ENCODE measurements around the gene LDLRAP1. TPM values are rescaled to one million over a fixed set of nuclear protein-coding genes. Genes with fewer than 3 reads are reported as not detected.

Gene LDLRAP1
- total and polyA plus RNA-seq, 2 experiments from 2014 or later = 23.6 to 26.9 TPM

DNA sequence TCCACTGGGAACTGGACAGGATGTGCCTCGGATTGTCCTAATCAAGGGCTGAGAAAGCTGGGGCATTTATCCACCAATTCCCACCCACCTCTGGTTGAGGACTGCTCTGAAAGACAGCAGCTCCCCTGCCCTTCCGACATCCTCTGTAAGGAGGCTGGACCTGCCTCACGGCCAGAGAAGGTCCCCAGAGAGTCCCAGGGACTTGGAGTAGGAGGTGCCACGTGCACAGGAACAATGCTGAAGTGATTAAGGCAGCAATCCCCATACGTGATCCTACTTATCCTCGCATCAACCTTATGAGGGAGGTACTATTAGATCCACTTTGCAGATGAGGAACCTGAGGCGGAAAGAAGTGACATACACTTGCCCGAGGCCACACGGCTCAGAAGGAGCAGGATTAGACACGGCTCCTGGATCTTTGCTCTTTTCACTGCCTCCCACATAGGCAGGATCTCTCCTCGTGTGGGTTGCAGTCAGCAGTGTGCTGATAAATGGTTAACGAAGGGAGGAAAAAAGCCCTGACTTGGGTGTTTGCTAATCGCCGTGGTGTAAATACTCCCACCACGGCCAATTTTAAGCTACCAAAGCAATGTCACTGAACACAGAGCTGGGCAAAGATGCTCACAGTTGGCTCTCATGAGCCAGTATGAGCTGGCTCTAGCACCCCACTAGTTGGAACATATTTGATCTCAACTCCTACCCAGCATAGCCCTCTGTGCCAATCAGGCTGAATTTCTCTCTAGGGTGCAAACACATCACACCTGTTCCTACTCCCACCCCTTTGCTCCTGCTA, 18.6 kb upstream of the LDLRAP1 start:
- Histone ChIP-seq H3K9ac (no peak overlapping the region), H3K9me2 (ENCODE audit: insufficient read depth) (no peaks in the 10 kb centered on the region), H4K20me1 (ENCODE audit: insufficient read depth) (no peaks in the 10 kb centered on the region), H3F3A (ENCODE audit: insufficient read depth) (peaks cover 5% of the 10 kb centered on the region; the same call in 1 of the 2 replicates), H3K4me2 (ENCODE audit: unreplicated experiment) (no peak overlapping the region), H3K9me3 (ENCODE audit: low read depth) (no peaks in the 10 kb centered on the region), H3K79me2 (ENCODE audit: insufficient read depth) (no peaks in the 10 kb centered on the region), H2AFZ (no peak overlapping the region), H3K36me3 (ENCODE audit: low read depth) (no peaks in the 10 kb centered on the region), H3K27me3 (replicated peaks; ENCODE audit: insufficient read depth) (peaks cover 7% of the 10 kb centered on the region; the same call in 1 of the 2 replicates), H3K4me3 (no peak overlapping the region), H3K4me1 (ENCODE audit: insufficient read depth) (no peaks in the 10 kb centered on the region), H3K27ac (no peak overlapping the region)
- WGBS, 2 experiments (ENCODE audit: low coverage in 1 of 2, low lambda C conversion rate in 2 of 2, missing lambda C conversion rate in 2 of 2) = 61 to 68% methylated on average over 15 of the region's 15 CpGs
- in situ Hi-C loops (cut with MboI) = no loop called here
- TF ChIP-seq EZH2phosphoT487 (IDR thresholded peaks at IDR 0.05; ENCODE audit: insufficient read depth, low read depth) (no peak), EZH2 (IDR thresholded peaks at IDR 0.05; ENCODE audit: insufficient read depth, poor library complexity, severe bottlenecking) (no peak)
- DNase-seq = no peak

DNA sequence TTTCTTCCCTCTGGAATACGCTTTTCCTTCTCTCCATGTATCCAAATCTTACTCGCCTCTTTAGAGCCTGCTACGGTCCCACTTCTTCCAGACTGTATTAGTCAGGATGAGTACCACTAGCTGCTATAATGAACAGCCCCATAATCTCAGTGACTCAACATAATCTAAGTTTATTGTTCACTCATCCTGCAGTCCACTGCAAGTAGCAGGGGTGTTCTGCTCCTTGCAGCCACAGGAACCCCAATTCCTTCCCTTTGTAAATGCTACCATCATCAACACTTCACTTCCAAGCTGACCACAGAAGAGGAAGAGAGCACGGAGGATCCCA, 18.1 kb upstream of the LDLRAP1 start:
- no peak overlapping the region for H3K27ac ChIP-seq
- H3K27me3 ChIP-seq (replicated peaks; ENCODE audit: insufficient read depth) = peaks cover 7% of the 10 kb centered on the region; the same call in 1 of the 2 replicates
- DNase-seq = no peak
- H2AFZ ChIP-seq = no peak overlapping the region
- H3K4me3 ChIP-seq = no peak overlapping the region
- no peaks in the 10 kb centered on the region for H4K20me1 ChIP-seq (ENCODE audit: insufficient read depth)
- no peaks in the 10 kb centered on the region for H3K4me1 ChIP-seq (ENCODE audit: insufficient read depth)
- H3K4me2 ChIP-seq (ENCODE audit: unreplicated experiment) = no peak overlapping the region
- no peaks in the 10 kb centered on the region for H3F3A ChIP-seq (ENCODE audit: insufficient read depth)
- in situ Hi-C loops (cut with MboI) = no loop called here
- TF ChIP-seq EZH2 (IDR thresholded peaks at IDR 0.05; ENCODE audit: insufficient read depth, poor library complexity, severe bottlenecking) (no peak), EZH2phosphoT487 (IDR thresholded peaks at IDR 0.05; ENCODE audit: insufficient read depth, low read depth) (no peak)
- no peaks in the 10 kb centered on the region for H3K9me2 ChIP-seq (ENCODE audit: insufficient read depth)
- H3K9me3 ChIP-seq (ENCODE audit: low read depth) = no peaks in the 10 kb centered on the region
- WGBS, 2 experiments (ENCODE audit: low coverage in 1 of 2, low lambda C conversion rate in 2 of 2, missing lambda C conversion rate in 2 of 2) = 72 to 77% methylated on average over 4 of the region's 4 CpGs
- H3K79me2 ChIP-seq (ENCODE audit: insufficient read depth) = no peaks in the 10 kb centered on the region
- no peak overlapping the region for H3K9ac ChIP-seq
- no peaks in the 10 kb centered on the region for H3K36me3 ChIP-seq (ENCODE audit: low read depth)

DNA sequence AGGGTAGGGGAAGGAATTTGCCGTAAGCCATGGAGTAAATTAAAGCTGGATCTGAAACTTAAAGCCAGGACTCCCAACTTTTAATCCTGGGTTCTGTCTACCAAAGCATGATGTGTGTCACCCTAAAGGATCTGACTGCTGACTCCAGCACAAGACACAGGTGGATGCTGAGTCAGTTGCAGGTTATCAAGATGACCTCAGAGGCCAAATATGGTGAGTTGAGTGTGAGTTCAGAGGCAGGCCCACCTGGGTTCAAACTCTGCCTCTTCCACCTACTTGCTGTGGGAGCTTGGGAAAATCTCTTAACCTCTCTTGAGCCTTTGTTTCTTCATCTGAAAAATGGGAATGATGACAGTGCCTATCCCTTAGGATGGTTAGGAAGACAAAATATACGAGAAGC, 16.7 kb upstream of the LDLRAP1 start:
- Histone ChIP-seq H2AFZ (no peak overlapping the region), H3K36me3 (ENCODE audit: low read depth) (no peaks in the 10 kb centered on the region), H3K4me2 (ENCODE audit: unreplicated experiment) (no peak overlapping the region), H3F3A (ENCODE audit: insufficient read depth) (no peaks in the 10 kb centered on the region), H3K4me1 (ENCODE audit: insufficient read depth) (no peaks in the 10 kb centered on the region), H3K9me3 (ENCODE audit: low read depth) (no peaks in the 10 kb centered on the region), H3K27me3 (replicated peaks; ENCODE audit: insufficient read depth) (peaks cover 7% of the 10 kb centered on the region; the same call in 1 of the 2 replicates), H3K79me2 (ENCODE audit: insufficient read depth) (no peaks in the 10 kb centered on the region), H3K9ac (no peak overlapping the region), H3K4me3 (no peak overlapping the region), H3K27ac (no peak overlapping the region), H4K20me1 (ENCODE audit: insufficient read depth) (no peaks in the 10 kb centered on the region), H3K9me2 (ENCODE audit: insufficient read depth) (no peaks in the 10 kb centered on the region)
- 88 to 95% methylated on average over 2 of the region's 2 CpGs for WGBS, 2 experiments (ENCODE audit: low coverage in 1 of 2, low lambda C conversion rate in 2 of 2, missing lambda C conversion rate in 2 of 2)
- TF ChIP-seq EZH2phosphoT487 (IDR thresholded peaks at IDR 0.05; ENCODE audit: insufficient read depth, low read depth) (no peak), EZH2 (IDR thresholded peaks at IDR 0.05; ENCODE audit: insufficient read depth, poor library complexity, severe bottlenecking) (no peak)
- DNase-seq = no peak
- in situ Hi-C loops (cut with MboI) = no loop called here

DNA sequence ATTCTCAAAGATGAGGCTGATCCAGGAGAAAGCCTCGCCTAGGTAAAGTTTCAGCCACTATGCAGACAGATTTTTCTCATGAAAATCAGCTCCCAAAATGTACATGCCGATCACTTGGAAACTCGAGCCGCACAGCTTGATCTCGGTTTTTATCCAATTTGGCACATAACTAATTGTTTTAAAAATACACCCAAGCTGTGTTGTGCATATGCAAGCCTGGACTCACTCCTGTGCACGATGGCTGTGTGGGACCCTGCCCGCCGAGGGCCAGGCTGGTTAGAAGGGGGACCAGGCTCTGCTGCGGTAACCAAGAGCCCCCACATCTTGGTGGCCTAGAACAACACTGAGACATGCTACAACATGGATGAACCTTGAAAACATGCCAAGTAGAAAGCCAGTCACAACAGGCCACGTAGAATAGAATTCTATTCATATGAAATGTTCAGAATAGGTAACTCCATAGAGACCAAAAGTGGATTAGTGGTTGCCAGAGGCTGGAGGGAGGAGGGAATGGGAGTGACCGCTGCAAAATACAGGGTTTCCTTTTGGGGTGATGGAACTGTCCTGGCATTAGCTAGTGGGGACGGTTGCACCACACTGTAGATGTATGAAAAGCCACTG, 16.1 kb upstream of the LDLRAP1 start:
- WGBS, 2 experiments (ENCODE audit: low coverage in 1 of 2, low lambda C conversion rate in 2 of 2, missing lambda C conversion rate in 2 of 2) = 62 to 70% methylated on average over 12 of the region's 12 CpGs
- H3K4me1 ChIP-seq (ENCODE audit: insufficient read depth) = no peaks in the 10 kb centered on the region
- in situ Hi-C loops (cut with MboI) = no loop called here

More for the DNA sequence above, 16.1 kb upstream of the LDLRAP1 start:
- H3K27ac ChIP-seq = no peak overlapping the region
- no peaks in the 10 kb centered on the region for H3K9me3 ChIP-seq (ENCODE audit: low read depth)
- TF ChIP-seq EZH2 (IDR thresholded peaks at IDR 0.05; ENCODE audit: insufficient read depth, poor library complexity, severe bottlenecking) = no peak
- no peak for TF ChIP-seq EZH2phosphoT487 (IDR thresholded peaks at IDR 0.05; ENCODE audit: insufficient read depth, low read depth)
- no peak overlapping the region for H3K9ac ChIP-seq
- H2AFZ ChIP-seq = no peak overlapping the region
- H3K4me2 ChIP-seq (ENCODE audit: unreplicated experiment) = no peak overlapping the region
- DNase-seq = no peak
- no peaks in the 10 kb centered on the region for H4K20me1 ChIP-seq (ENCODE audit: insufficient read depth)
- no peaks in the 10 kb centered on the region for H3K9me2 ChIP-seq (ENCODE audit: insufficient read depth)
- H3K79me2 ChIP-seq (ENCODE audit: insufficient read depth) = no peaks in the 10 kb centered on the region
- no peaks in the 10 kb centered on the region for H3F3A ChIP-seq (ENCODE audit: insufficient read depth)
- peaks cover 7% of the 10 kb centered on the region; the same call in 1 of the 2 replicates for H3K27me3 ChIP-seq (replicated peaks; ENCODE audit: insufficient read depth)
- no peaks in the 10 kb centered on the region for H3K36me3 ChIP-seq (ENCODE audit: low read depth)
- no peak overlapping the region for H3K4me3 ChIP-seq

Measured in GM23248 (cell line).